Measurements from ENCODE around the gene MBD3L3. TPM values are rescaled to one million over a fixed set of nuclear protein-coding genes. Genes with fewer than 3 reads are reported as not detected.

Gene MBD3L3
- total RNA-seq, 1 donor from 2014 or later: not detected

DNA sequence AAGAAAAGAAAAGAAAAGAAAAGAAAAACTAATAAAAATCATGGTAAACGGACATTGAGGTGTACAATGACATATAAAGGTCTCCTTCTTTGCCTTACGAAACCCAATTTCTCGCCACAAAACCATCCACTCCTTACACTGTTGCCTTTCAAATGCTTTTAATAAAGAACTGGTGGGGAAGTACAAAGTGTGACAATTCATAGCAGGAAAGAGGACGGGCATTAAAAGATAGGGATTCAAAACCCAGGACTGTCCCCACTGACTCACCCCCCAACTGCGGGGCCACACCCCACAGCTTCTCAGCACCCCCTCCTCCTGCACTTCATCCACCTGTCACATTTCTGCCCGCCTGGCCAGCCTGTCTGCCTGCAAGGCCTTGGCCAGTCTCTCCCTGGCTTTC, 39.6 kb downstream of the MBD3L3 start:
- Mint-ChIP-seq H3K4me1 (ENCODE audit: unreplicated experiment) (no peaks in the 10 kb centered on the region), H3K36me3 (ENCODE audit: unreplicated experiment) (no peaks in the 10 kb centered on the region), H3K4me3 (ENCODE audit: unreplicated experiment) (no peak overlapping the region), H3K9me3 (ENCODE audit: unreplicated experiment) (no peaks in the 10 kb centered on the region), H3K27ac (ENCODE audit: unreplicated experiment) (no peak overlapping the region), H3K27me3 (ENCODE audit: unreplicated experiment) (no peaks in the 10 kb centered on the region)
- TF ChIP-seq, protein P1, sequence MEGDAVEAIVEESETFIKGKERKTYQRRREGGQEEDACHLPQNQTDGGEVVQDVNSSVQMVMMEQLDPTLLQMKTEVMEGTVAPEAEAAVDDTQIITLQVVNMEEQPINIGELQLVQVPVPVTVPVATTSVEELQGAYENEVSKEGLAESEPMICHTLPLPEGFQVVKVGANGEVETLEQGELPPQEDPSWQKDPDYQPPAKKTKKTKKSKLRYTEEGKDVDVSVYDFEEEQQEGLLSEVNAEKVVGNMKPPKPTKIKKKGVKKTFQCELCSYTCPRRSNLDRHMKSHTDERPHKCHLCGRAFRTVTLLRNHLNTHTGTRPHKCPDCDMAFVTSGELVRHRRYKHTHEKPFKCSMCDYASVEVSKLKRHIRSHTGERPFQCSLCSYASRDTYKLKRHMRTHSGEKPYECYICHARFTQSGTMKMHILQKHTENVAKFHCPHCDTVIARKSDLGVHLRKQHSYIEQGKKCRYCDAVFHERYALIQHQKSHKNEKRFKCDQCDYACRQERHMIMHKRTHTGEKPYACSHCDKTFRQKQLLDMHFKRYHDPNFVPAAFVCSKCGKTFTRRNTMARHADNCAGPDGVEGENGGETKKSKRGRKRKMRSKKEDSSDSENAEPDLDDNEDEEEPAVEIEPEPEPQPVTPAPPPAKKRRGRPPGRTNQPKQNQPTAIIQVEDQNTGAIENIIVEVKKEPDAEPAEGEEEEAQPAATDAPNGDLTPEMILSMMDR (IDR thresholded peaks at IDR 0.05): no peak
- peak; percentile 63 for DNase-seq (ENCODE audit: extremely low spot score, unreplicated experiment)

DNA sequence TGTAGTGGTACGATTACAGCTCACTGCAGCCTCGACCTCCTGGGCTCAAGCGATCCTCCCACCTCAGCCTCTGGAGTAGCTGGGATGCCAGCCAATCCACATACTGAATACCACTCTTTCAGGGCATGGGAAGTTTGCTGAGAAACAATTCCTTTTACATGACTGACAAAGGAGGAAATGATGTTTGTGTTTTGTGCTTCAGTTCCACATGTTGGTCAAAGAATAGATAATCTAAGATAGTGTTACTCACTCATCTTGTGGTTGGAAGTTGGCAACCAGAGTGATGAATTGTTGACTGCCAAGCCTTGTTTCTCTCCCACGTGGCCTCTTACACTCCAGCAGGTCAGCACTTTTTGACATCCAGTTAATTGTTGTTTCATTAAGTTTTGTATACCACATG, 44.8 kb downstream of the MBD3L3 start:
- Mint-ChIP-seq H3K4me3 (ENCODE audit: unreplicated experiment) (no peak overlapping the region), H3K27ac (ENCODE audit: unreplicated experiment) (no peak overlapping the region), H3K9me3 (ENCODE audit: unreplicated experiment) (peaks cover 9% of the 10 kb centered on the region), H3K36me3 (ENCODE audit: unreplicated experiment) (no peaks in the 10 kb centered on the region), H3K27me3 (ENCODE audit: unreplicated experiment) (no peaks in the 10 kb centered on the region), H3K4me1 (ENCODE audit: unreplicated experiment) (no peaks in the 10 kb centered on the region)
- TF ChIP-seq, protein P1 (IDR thresholded peaks at IDR 0.05): no peak
- peak; percentile 53 for DNase-seq (ENCODE audit: extremely low spot score, unreplicated experiment)

- DNase-seq (ENCODE audit: extremely low spot score, unreplicated experiment): peak; percentile 51
- Mint-ChIP-seq H3K9me3 (ENCODE audit: unreplicated experiment) (peaks cover 9% of the 10 kb centered on the region), H3K27ac (ENCODE audit: unreplicated experiment) (no peak overlapping the region), H3K27me3 (ENCODE audit: unreplicated experiment) (no peaks in the 10 kb centered on the region), H3K36me3 (ENCODE audit: unreplicated experiment) (no peaks in the 10 kb centered on the region), H3K4me3 (ENCODE audit: unreplicated experiment) (no peak overlapping the region), H3K4me1 (ENCODE audit: unreplicated experiment) (no peaks in the 10 kb centered on the region)
- TF ChIP-seq, protein P1 (IDR thresholded peaks at IDR 0.05): no peak
Measured at GRCh38 chr19:7010722-7011593, 47.5 kb downstream of the MBD3L3 start.

DNA sequence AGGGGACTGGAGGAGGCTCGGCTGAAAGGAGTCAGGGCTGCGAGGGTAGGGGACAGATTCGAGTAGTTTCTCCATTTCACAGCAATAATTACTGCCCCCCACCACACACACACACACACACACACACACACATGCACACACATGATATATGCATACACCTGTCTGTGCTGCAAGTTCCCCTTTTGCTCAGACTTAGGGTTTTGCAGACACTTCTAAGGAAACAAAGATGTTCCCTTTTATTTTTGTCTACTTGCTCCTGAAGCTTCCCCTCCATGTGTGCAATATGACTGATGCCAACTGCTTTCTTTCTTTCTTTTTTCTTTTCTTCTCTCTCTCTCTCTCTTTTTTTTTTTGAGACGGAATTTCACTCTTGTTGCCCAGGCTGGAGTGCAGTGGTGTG, 50.6 kb downstream of the MBD3L3 start:
- Mint-ChIP-seq H3K27me3 (ENCODE audit: unreplicated experiment) (no peaks in the 10 kb centered on the region), H3K4me3 (ENCODE audit: unreplicated experiment) (no peak overlapping the region), H3K4me1 (ENCODE audit: unreplicated experiment) (no peaks in the 10 kb centered on the region), H3K9me3 (ENCODE audit: unreplicated experiment) (peaks cover 9% of the 10 kb centered on the region), H3K36me3 (ENCODE audit: unreplicated experiment) (no peaks in the 10 kb centered on the region), H3K27ac (ENCODE audit: unreplicated experiment) (no peak overlapping the region)
- TF ChIP-seq, protein P1 (IDR thresholded peaks at IDR 0.05): no peak
- DNase-seq (ENCODE audit: extremely low spot score, unreplicated experiment): no peak

Other genes starting within 250 kb of the MBD3L3 start
- gene ADGRE1, start 171.1 kb downstream of the MBD3L3 start, total RNA-seq: not detected in 2 replicates
- not detected in 2 replicates for gene MBD3L2B, start 37.2 kb downstream of the MBD3L3 start, total RNA-seq
- not detected in 2 replicates for gene MBD3L5, start 28.1 kb downstream of the MBD3L3 start, total RNA-seq
- gene MBD3L4, start 18.5 kb downstream of the MBD3L3 start, total RNA-seq: not detected in 2 replicates
- gene MBD3L2, start 9.4 kb downstream of the MBD3L3 start, total RNA-seq: not detected in 2 replicates
- 13.5 and 13.6 TPM in 2 replicates for gene ZNF557, start 11.0 kb upstream of the MBD3L3 start, total RNA-seq
- gene INSR, start 235.7 kb upstream of the MBD3L3 start, total RNA-seq: 27.3 and 30.7 TPM in 2 replicates

Measured in osteocyte (in vitro differentiated cells).